GM13976 (cell line): Measurements from ENCODE around the gene SLC2A8.

Source experiments
- DNase-seq: peaks from one replicate; pipeline ENCODE4 v3.0.0; 2012; ENCODE audit warnings: low spot score
- in situ Hi-C: fragments of 300-500 bp; cut with MboI; formaldehyde crosslinking; loops from one replicate; pipeline ENCODE4 v1.12.0; 2022; ENCODE audit warnings: low sequenced_read_pairs, mixed read lengths, inconsistent platforms; ENCODE audit not compliant: unreplicated experiment
- TF ChIP-seq, protein P1 (sequence below): IDR thresholded peaks from 2 replicates; pipeline ENCODE4 v1.5.1; 2012; ENCODE audit warnings: borderline replicate concordance, mild to moderate bottlenecking; ENCODE audit not compliant: insufficient read depth; ENCODE audit errors: extremely low read depth, missing control alignments, control extremely low read depth

Gene SLC2A8

GRCh38 chr9:127398275-127398647, 1.3 kb downstream of the SLC2A8 start:
- in situ Hi-C loops: no loop called here

GRCh38 chr9:127398715-127399400, 1.9 kb downstream of the SLC2A8 start:
- TF ChIP-seq, protein P1, sequence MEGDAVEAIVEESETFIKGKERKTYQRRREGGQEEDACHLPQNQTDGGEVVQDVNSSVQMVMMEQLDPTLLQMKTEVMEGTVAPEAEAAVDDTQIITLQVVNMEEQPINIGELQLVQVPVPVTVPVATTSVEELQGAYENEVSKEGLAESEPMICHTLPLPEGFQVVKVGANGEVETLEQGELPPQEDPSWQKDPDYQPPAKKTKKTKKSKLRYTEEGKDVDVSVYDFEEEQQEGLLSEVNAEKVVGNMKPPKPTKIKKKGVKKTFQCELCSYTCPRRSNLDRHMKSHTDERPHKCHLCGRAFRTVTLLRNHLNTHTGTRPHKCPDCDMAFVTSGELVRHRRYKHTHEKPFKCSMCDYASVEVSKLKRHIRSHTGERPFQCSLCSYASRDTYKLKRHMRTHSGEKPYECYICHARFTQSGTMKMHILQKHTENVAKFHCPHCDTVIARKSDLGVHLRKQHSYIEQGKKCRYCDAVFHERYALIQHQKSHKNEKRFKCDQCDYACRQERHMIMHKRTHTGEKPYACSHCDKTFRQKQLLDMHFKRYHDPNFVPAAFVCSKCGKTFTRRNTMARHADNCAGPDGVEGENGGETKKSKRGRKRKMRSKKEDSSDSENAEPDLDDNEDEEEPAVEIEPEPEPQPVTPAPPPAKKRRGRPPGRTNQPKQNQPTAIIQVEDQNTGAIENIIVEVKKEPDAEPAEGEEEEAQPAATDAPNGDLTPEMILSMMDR: no peak
- in situ Hi-C loops: no loop called here
- DNase-seq: no peak

More at GRCh38 chr9:127398275-127398647, 1.3 kb downstream of the SLC2A8 start:
- DNase-seq: no peak
- TF ChIP-seq, protein P1: no peak

GRCh38 chr9:127399736-127400269, 2.8 kb downstream of the SLC2A8 start:
- TF ChIP-seq, protein P1: no peak
- DNase-seq: no peak
- in situ Hi-C loops: loop anchor here (25.0 kb wide), 1 partner anchor 463 kb away; no protein-coding TSS in a partner anchor

GRCh38 chr9:127402401-127403090, 5.6 kb downstream of the SLC2A8 start:
- DNase-seq: no peak
- in situ Hi-C loops: loop anchor here (25.0 kb wide), 1 partner anchor 465 kb away; no protein-coding TSS in a partner anchor
- TF ChIP-seq, protein P1: no peak

GRCh38 chr9:127403507-127404192, 6.7 kb downstream of the SLC2A8 start:
- DNase-seq: no peak
- in situ Hi-C loops: loop anchor here (25.0 kb wide), 1 partner anchor 466 kb away; no protein-coding TSS in a partner anchor
- TF ChIP-seq, protein P1: no peak

- DNase-seq: no peak
- in situ Hi-C loops: loop anchor here (25.0 kb wide), 1 partner anchor 467 kb away; no protein-coding TSS in a partner anchor
- TF ChIP-seq, protein P1: no peak
Observed at GRCh38 chr9:127404631-127405030, 7.7 kb downstream of the SLC2A8 start.
